ENCODE measurements around the gene EVI2B.
"Not testable (repeated sequence)": the region's sequence is repeated elsewhere in the genome, so short reads cannot be mapped to it uniquely, and the experiment has no call there.

Gene EVI2B

GRCh38 chr17:31320791-31321190 is 6.9 kb upstream of the EVI2B start:
- H3K4me3 ChIP-seq (ENCODE audit: low read length), result no peak overlapping the region
- TF ChIP-seq, protein P1, sequence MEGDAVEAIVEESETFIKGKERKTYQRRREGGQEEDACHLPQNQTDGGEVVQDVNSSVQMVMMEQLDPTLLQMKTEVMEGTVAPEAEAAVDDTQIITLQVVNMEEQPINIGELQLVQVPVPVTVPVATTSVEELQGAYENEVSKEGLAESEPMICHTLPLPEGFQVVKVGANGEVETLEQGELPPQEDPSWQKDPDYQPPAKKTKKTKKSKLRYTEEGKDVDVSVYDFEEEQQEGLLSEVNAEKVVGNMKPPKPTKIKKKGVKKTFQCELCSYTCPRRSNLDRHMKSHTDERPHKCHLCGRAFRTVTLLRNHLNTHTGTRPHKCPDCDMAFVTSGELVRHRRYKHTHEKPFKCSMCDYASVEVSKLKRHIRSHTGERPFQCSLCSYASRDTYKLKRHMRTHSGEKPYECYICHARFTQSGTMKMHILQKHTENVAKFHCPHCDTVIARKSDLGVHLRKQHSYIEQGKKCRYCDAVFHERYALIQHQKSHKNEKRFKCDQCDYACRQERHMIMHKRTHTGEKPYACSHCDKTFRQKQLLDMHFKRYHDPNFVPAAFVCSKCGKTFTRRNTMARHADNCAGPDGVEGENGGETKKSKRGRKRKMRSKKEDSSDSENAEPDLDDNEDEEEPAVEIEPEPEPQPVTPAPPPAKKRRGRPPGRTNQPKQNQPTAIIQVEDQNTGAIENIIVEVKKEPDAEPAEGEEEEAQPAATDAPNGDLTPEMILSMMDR (conservative IDR thresholded peaks at IDR 0.05; ENCODE audit: low read length), result no peak
- peak; percentile 13 for DNase-seq (ENCODE audit: low read depth)

DNA sequence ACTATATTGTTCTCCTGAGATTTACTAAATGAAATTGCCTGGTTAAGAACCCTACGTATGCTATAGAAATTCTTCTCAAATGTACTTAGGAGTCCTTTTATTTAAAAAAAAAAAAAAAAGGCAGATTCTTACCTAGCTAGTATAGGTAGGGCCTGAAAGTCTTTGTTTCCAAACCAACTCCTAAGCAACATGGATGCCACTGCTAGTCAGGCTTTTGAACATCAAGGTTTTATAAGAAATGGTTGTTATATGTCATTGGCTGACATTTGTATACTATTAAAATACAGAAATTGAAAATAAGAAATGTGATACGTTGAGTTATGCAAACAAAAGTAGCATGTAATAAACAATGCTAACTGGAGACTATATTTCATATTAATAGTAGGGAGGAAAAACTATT is 6.4 kb upstream of the EVI2B start:
- TF ChIP-seq, protein P1 (conservative IDR thresholded peaks at IDR 0.05; ENCODE audit: low read length), result no peak
- no peak overlapping the region for H3K4me3 ChIP-seq (ENCODE audit: low read length)
- DNase-seq (ENCODE audit: low read depth), result no peak

GRCh38 chr17:31318851-31319661 is 5.2 kb upstream of the EVI2B start:
- TF ChIP-seq, protein P1 (conservative IDR thresholded peaks at IDR 0.05; ENCODE audit: low read length), result no peak
- H3K4me3 ChIP-seq (ENCODE audit: low read length), result no peak overlapping the region
- no peak for DNase-seq (ENCODE audit: low read depth)

- peak; percentile 63 for DNase-seq (ENCODE audit: low read depth)
- H3K4me3 ChIP-seq (ENCODE audit: low read length), result no peak overlapping the region
These were observed 4.5 kb upstream of the EVI2B start for GRCh38 chr17:31318298-31318801.

GRCh38 chr17:31314782-31315100 is 887 bp upstream of the EVI2B start:
- no peak for DNase-seq (ENCODE audit: low read depth)
- TF ChIP-seq, protein P1 (conservative IDR thresholded peaks at IDR 0.05; ENCODE audit: low read length), result no peak
- no peak overlapping the region for H3K4me3 ChIP-seq (ENCODE audit: low read length)

More at GRCh38 chr17:31318298-31318801, 4.5 kb upstream of the EVI2B start:
- TF ChIP-seq, protein P1 (conservative IDR thresholded peaks at IDR 0.05; ENCODE audit: low read length), result no peak

- not testable (repeated sequence) for H3K4me3 ChIP-seq (ENCODE audit: low read length); DNase-seq (ENCODE audit: low read depth)
These were observed 1.6 kb downstream of the EVI2B start for GRCh38 chr17:31312223-31312622.

GRCh38 chr17:31311526-31311925 is 2.3 kb downstream of the EVI2B start:
- no peak for DNase-seq (ENCODE audit: low read depth)
- no peak overlapping the region for H3K4me3 ChIP-seq (ENCODE audit: low read length)

More at GRCh38 chr17:31311526-31311925, 2.3 kb downstream of the EVI2B start:
- TF ChIP-seq, protein P1 (conservative IDR thresholded peaks at IDR 0.05; ENCODE audit: low read length), result no peak

Measured in AG10803 (cell line).